GM19239 (cell line): Measurements from ENCODE around the gene SMARCAD1.

Experiments
- DNase-seq: peaks from one replicate; pipeline ENCODE4 v3.0.0; 2011; ENCODE audit warnings: low spot score; ENCODE audit not compliant: insufficient read length
- FAIRE-seq: peaks from 2 replicates; lab custom pipeline; 2011; peaks lifted over from hg19 to GRCh38; lab: Jason Lieb, UNC

SMARCAD1 gene

DNA sequence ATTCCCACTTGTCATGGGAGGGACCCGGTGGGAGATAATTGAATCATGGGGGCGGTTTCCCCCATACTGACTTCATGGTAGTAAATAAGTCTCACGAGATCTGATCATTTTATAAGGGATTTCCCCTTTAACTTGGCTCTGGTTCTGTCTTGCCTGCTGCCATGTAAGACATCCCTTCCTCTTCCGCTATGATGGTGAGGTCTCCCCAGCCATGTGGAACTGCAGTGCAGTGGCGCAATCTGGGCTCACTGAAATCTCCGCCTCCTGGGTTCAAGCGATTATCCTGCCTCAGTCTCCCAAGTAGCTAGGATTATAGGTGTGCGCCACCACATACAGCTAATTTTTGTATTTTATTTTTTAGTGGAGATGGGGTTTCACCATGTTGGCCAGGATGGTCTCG lies 132.1 kb downstream of the SMARCAD1 start:
- FAIRE-seq, result no peak
- no peak for DNase-seq
